Adrenal gland (tissue), 12 donors: ENCODE results near the gene PTCH1. TPM values are rescaled to one million over a fixed set of nuclear protein-coding genes. Genes with fewer than 3 reads are reported as not detected.

Experiments
- DNase-seq, 7 donors: peaks; one replicate each; pipeline ENCODE4 v3.0.0-alpha.2; 2019 to 2020
- H3K27ac ChIP-seq, 5 donors: fragments of 200-600 bp; sonication (generic) in 4 of 5; 1 replicate in 3 of 5; 2 replicates in 2 of 5; pipeline versions ENCODE4 v1.5.1 to v1.8.0; 2016 to 2020; ENCODE audit warnings: mild to moderate bottlenecking in 1 of 5
- H3K27me3 ChIP-seq: fragments of 200-600 bp; 2 replicates; pipeline ENCODE4 v1.8.0; 2021
- H3K36me3 ChIP-seq, 2 donors: fragments of 200-600 bp; replicated peaks in 1 of 2; 1 replicate in 1 of 2; 2 replicates in 1 of 2; pipeline versions ENCODE4 v1.5.1 to v1.8.0; 2018 to 2022
- H3K4me1 ChIP-seq, 2 donors: fragments of 200-600 bp; replicated peaks in 1 of 2; 1 replicate in 1 of 2; 2 replicates in 1 of 2; pipeline versions ENCODE4 v1.5.1 to v1.8.0; 2018 to 2021
- H3K4me3 ChIP-seq, 4 donors: fragments of 200-600 bp; sonication (generic) in 3 of 4; one replicate each; pipeline ENCODE4 v1.5.1; 2016 to 2018
- H3K9me3 ChIP-seq, 3 donors: fragments of 200-600 bp; sonication (generic) in 1 of 3; replicated peaks in 1 of 3; 1 replicate in 2 of 3; 2 replicates in 1 of 3; pipeline versions ENCODE4 v1.5.1 to v1.8.0; 2016 to 2021
- CTCF ChIP-seq, 6 experiments: fragments of 450-650 bp in 4 of 6; fragments of 200-600 bp in 2 of 6; sonication (generic) in 1 of 6; IDR thresholded peaks; 1 replicate in 5 of 6; 2 replicates in 1 of 6; pipeline versions ENCODE4 v1.5.1 to v1.8.0; 2016 to 2021; ENCODE audit warnings: antibody characterized with exemption in 6 of 6, mild to moderate bottlenecking in 2 of 6, moderate library complexity in 1 of 6
- POLR2A ChIP-seq, 2 donors: fragments of 450-650 bp; IDR thresholded peaks; one replicate each; pipeline ENCODE4 v1.6.1; 2017; ENCODE audit warnings: antibody characterized with exemption in 2 of 2, mild to moderate bottlenecking in 2 of 2, moderate library complexity in 1 of 2
- WGBS, 4 donors: extraction: QIAGEN DNeasy Blood & Tissue Kit in 2 of 4; methylation state at CpG; one replicate each; pipeline versions ENCODE4 v1.1.5 to v1.1.7; 2013 to 2017; 5-methylcytosine and 5-hydroxymethylcytosine counted together
- intact Hi-C, 2 donors: fragments of 100-400 bp; cut with DNase I; formaldehyde crosslinking; loops; one replicate each; pipeline versions ENCODE4 v1.14.1 to v1.15.0; 2022 to 2023
- polyA plus RNA-seq, 3 donors: library from polyadenylated mRNA; stranded (reverse); fragments of 200-250 nt in 2 of 3; fragments of 350-450 nt in 1 of 3; fragmentation: Illumina TruSeq in 1 of 3; extraction: RNeasy Lipid Tissue Mini Kit (QIAGEN cat#74804) in 1 of 3; gene quantifications; one replicate each; pipeline ENCODE4 v1.2.3, GENCODE V29; 2013 to 2014
- total RNA-seq, 9 donors: library from RNA; depleted of rRNA in 4 of 9; stranded (reverse); fragments of >200 nt in 4 of 9; fragments of 120-200 nt in 1 of 9; fragmentation: NEBNext Ultra II Directional in 1 of 9; extraction: Animal tissue kit (Norgen Biotek cat#: 25700) in 1 of 9; gene quantifications; one replicate each; pipeline versions ENCODE4 v1.1.0 to v1.2.4, GENCODE V29; 2013 to 2023
- donor health status: healthy with polysubstance abuse.
- donor health status: Bipolar disorder and iron deficiency.
- donor health status: DM: yes; HTN: yes; CAD: no.
- donor health status: DM: no; HTN: no; CAD: no.
- donor health status: DM: no; HTN: no; CAD: no.
- donor health status: DM: yes; HTN: yes; CAD: no.

Gene PTCH1
- total and polyA plus RNA-seq, 12 donors = 2.5 to 29.8 (median 9.7) TPM

- DNase-seq = no peak
- Histone ChIP-seq H3K4me1 (no peaks in the 10 kb centered on the region), H3K9me3 (no peaks in the 10 kb centered on the region), H3K27me3 (no peaks in the 10 kb centered on the region), H3K4me3 (no peak overlapping the region), H3K36me3 (peaks cover 0 to 5% of the 10 kb centered on the region in 2 donors), H3K27ac (no peak overlapping the region)
- intact Hi-C loops = no loop called here
- WGBS, 4 donors = 83 to 87% (median 86%) methylated on average over 9 of the region's 9 CpGs
- TF ChIP-seq CTCF (IDR thresholded peaks at IDR 0.05) (no peak), POLR2A (IDR thresholded peaks at IDR 0.05) (no peak)
Observed at GRCh38 chr9:95441081-95441480, 75.7 kb downstream of the PTCH1 start.

- Histone ChIP-seq H3K27ac (no peak overlapping the region), H3K9me3 (no peaks in the 10 kb centered on the region), H3K4me1 (no peaks in the 10 kb centered on the region), H3K27me3 (no peaks in the 10 kb centered on the region), H3K36me3 (peaks cover 0 to 5% of the 10 kb centered on the region in 2 donors), H3K4me3 (no peak overlapping the region)
- no peak for TF ChIP-seq CTCF (IDR thresholded peaks at IDR 0.05)
- TF ChIP-seq POLR2A (IDR thresholded peaks at IDR 0.05) = no peak
- intact Hi-C loops = no loop called here
- no peak for DNase-seq
- 61 to 77% (median 71%) methylated on average over 3 of the region's 3 CpGs for WGBS, 4 donors
Observed at GRCh38 chr9:95440447-95440846, 76.3 kb downstream of the PTCH1 start.

- H3K4me1 ChIP-seq = no peaks in the 10 kb centered on the region
- no peak overlapping the region for H3K4me3 ChIP-seq
- DNase-seq = no peak
- H3K36me3 ChIP-seq = no peaks in the 10 kb centered on the region
- H3K9me3 ChIP-seq = no peaks in the 10 kb centered on the region
- no peak overlapping the region for H3K27ac ChIP-seq
- H3K27me3 ChIP-seq = no peaks in the 10 kb centered on the region
- intact Hi-C loops = no loop called here
- TF ChIP-seq CTCF (IDR thresholded peaks at IDR 0.05) (no peak), POLR2A (IDR thresholded peaks at IDR 0.05) (no peak)
- WGBS, 4 donors = 84 to 89% (median 85%) methylated on average over 9 of the region's 9 CpGs
Observed at GRCh38 chr9:95438561-95439357, 78.0 kb downstream of the PTCH1 start.

- Histone ChIP-seq H3K36me3 (no peaks in the 10 kb centered on the region), H3K27me3 (no peaks in the 10 kb centered on the region), H3K4me3 (no peak overlapping the region), H3K4me1 (no peaks in the 10 kb centered on the region), H3K9me3 (no peaks in the 10 kb centered on the region), H3K27ac (no peak overlapping the region)
- no peak for TF ChIP-seq CTCF (IDR thresholded peaks at IDR 0.05)
- TF ChIP-seq POLR2A (IDR thresholded peaks at IDR 0.05) = no peak
- no peak for DNase-seq
- WGBS, 4 donors = 85 to 92% (median 88%) methylated on average over 6 of the region's 6 CpGs
- intact Hi-C loops = no loop called here
Observed at GRCh38 chr9:95437559-95437958, 79.2 kb downstream of the PTCH1 start.
